Right lobe of liver (tissue), 4 donors: ENCODE data around the gene CELSR1.

Experiments used
- POLR2A ChIP-seq: fragments of 450-650 bp; IDR thresholded peaks from one replicate; pipeline ENCODE4 v1.6.1; 2017; ENCODE audit warnings: antibody characterized with exemption, mild to moderate bottlenecking
- TF ChIP-seq, protein P1 (sequence below), 4 donors: fragments of 200-600 bp in 3 of 4; fragments of 450-650 bp in 1 of 4; IDR thresholded peaks; one replicate each; pipeline versions ENCODE4 v1.5.1 to v1.8.0; 2016 to 2022; ENCODE audit warnings: antibody characterized with exemption in 4 of 4, mild to moderate bottlenecking in 2 of 4
- donor health status: DM: no; HTN: no; CAD: no.
- donor health status: DM: no; HTN: no; CAD: no.
- donor health status: DM: no; HTN: yes; CAD: no.

GRCh38 chr22:46509416-46510089, 27.9 kb downstream of the CELSR1 start:
- TF ChIP-seq, protein P1, sequence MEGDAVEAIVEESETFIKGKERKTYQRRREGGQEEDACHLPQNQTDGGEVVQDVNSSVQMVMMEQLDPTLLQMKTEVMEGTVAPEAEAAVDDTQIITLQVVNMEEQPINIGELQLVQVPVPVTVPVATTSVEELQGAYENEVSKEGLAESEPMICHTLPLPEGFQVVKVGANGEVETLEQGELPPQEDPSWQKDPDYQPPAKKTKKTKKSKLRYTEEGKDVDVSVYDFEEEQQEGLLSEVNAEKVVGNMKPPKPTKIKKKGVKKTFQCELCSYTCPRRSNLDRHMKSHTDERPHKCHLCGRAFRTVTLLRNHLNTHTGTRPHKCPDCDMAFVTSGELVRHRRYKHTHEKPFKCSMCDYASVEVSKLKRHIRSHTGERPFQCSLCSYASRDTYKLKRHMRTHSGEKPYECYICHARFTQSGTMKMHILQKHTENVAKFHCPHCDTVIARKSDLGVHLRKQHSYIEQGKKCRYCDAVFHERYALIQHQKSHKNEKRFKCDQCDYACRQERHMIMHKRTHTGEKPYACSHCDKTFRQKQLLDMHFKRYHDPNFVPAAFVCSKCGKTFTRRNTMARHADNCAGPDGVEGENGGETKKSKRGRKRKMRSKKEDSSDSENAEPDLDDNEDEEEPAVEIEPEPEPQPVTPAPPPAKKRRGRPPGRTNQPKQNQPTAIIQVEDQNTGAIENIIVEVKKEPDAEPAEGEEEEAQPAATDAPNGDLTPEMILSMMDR (IDR thresholded peaks at IDR 0.05), result no peak
- no peak for TF ChIP-seq POLR2A
